GM20000 (cell line): ENCODE measurements around the gene CSTB.
A peak's percentile ranks its signal among the peaks of the same experiment; 100 is the strongest.

ENCODE experiments used
- DNase-seq: peaks from one replicate; pipeline ENCODE4 v3.0.0; 2012; ENCODE audit warnings: low spot score
- TF ChIP-seq, protein P1 (sequence below): IDR thresholded peaks from 2 replicates; pipeline ENCODE4 v1.5.1; 2012; ENCODE audit warnings: mild to moderate bottlenecking, control low read depth; ENCODE audit errors: extremely low read depth, missing control alignments

CSTB gene

DNA sequence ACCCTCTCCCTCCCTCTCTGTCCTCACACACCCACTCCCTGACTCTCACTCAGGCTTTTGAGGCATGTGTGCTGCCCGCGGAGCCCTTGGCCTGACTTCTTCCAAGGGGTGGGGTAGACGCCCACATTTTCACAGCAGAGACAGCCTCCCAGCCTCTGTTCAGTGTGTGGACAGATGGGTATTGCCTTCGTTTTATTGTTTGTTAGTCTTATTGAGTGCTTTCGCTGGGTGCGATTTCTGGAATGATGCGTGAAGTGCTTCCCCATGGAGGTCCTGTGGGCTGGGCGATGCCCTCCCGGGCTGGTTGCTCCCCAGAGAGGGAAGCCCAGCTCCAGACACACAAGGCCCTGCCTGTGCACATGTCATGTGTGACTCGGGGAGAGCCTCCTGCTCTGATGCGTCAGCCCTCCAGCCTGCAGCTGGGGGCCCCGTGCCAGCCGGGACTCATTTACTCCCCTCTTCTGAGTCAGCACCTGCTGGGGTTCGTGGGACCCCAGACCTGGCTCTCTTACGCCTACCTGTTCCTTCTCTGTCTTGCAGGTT is 42.5 kb downstream of the CSTB start:
- TF ChIP-seq, protein P1, sequence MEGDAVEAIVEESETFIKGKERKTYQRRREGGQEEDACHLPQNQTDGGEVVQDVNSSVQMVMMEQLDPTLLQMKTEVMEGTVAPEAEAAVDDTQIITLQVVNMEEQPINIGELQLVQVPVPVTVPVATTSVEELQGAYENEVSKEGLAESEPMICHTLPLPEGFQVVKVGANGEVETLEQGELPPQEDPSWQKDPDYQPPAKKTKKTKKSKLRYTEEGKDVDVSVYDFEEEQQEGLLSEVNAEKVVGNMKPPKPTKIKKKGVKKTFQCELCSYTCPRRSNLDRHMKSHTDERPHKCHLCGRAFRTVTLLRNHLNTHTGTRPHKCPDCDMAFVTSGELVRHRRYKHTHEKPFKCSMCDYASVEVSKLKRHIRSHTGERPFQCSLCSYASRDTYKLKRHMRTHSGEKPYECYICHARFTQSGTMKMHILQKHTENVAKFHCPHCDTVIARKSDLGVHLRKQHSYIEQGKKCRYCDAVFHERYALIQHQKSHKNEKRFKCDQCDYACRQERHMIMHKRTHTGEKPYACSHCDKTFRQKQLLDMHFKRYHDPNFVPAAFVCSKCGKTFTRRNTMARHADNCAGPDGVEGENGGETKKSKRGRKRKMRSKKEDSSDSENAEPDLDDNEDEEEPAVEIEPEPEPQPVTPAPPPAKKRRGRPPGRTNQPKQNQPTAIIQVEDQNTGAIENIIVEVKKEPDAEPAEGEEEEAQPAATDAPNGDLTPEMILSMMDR: no peak
- DNase-seq: no peak

DNA sequence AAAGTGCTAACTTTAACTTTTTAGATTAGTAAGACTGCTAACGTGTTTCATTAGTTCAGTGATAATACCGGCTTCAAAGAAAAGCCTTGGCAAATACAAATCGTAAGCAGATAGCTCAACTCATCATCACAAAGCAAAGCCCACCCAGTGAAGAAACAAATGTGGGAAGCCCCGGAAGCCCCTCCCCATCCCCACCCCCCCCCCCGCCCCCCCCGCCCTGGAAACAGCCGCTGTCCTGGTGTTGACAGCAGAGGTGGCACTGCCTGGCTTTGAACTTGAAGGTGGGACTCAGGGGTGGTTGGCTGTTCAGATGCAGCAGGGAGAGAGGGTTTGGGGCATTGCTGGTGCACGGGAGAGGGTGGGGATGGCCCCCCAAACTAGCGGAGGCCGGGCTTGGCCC is 43.0 kb downstream of the CSTB start:
- TF ChIP-seq, protein P1: no peak
- DNase-seq: no peak

DNA sequence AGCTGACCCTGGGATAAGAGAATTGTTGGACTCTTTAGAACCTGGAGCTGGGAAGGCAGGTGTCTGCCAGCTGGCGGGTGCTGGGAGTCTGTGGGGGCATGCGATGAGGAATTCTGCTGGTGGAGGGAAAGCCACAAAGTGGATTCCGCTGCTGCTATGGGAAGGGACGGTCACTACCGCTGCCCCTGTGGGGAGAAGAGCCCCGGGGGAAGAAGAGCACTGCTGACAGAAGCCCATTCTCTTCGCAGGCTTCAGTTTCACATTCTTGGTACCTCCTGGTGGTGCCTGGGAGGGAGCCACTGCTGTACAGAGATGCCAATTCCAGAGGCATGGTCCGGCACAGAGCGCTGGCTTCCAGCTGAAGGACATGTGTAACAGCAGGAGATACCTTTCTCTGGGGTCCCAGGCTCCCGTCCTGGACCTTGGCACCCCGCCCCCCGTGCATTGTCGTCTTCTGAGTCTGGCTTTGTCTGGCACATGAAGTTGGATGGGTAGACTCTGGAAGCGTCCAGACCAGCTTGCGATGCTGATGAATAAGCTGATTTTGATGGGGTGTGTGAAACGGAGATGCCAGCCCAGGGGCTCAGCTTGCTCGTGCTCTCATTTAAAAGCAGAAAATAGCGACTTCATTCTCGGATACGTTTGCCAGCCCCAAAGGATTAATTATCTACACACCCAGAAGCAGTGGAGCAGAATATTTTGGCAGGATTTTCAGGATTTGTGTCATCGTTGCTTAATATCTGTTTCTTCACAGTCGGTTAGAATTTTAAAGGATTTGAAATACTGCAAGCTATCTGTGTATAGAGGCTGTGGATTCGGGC is 44.0 kb downstream of the CSTB start:
- DNase-seq: no peak
- TF ChIP-seq, protein P1: no peak

DNA sequence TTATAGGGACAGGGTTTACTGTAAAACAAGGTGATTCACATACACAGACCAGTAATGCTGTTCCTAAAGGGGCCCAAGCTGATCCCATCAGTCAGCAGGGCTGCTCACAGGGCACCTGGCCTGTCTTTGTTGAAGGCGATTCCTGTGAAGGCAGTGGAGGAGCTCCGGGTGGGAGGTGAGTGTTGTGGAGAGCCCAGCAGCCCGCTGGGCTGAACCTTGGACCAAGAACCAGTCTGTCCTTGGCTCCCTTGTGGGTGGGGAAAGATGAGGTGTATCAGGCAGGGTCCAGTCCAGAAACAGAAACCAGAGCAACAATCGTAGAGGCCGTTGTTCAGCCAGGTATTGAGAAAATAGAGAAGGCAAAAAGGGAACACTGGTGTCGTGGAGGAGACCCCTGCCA is 44.6 kb downstream of the CSTB start:
- TF ChIP-seq, protein P1: no peak
- no peak for DNase-seq

DNA sequence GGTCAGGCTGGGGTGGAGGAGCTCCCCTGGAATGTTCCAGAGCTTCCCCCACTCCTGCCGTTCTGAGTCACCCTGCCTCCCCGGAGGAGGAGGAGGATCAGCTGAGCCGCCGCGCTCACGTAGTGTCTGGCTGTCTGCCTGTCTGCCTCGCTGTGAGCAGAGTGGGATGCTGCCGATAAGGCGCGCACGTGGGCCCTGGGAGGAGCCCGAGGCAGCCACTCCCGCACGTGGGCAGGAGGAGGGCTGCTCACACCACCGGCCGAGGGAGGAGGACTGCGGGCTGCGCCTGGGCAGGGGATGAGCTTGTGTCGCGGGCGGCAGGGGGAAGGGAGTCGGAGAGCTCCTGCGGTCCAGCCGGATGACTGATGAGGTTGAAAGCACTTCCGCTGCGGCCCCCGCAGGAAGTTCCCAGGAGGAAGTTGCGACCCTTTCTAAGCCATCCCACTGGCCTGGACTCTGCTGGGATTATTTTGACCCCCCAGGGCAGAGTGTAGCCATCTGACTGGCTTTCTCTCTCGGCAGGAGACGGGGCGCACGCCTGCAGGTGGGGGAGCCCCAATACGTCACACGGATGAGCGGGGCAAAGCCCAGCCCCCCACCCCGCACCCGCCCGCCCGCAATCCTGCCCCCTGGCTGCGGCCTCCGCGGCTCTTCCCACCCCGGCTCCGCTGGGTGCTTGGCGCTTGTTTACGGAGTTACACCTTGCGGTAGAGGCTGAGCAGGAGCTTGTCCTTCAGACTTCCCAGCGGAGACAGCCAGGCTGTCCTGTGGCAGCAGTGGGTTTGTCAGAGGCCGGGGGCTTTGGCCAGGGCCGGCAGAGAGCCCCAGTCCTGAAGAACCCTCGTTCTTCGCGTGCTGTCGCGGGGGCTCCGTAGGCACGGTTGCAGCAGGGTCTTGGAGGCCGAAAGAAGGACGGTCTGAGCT is 47.4 kb downstream of the CSTB start:
- DNase-seq: peak; percentile 91
- TF ChIP-seq, protein P1: no peak

DNA sequence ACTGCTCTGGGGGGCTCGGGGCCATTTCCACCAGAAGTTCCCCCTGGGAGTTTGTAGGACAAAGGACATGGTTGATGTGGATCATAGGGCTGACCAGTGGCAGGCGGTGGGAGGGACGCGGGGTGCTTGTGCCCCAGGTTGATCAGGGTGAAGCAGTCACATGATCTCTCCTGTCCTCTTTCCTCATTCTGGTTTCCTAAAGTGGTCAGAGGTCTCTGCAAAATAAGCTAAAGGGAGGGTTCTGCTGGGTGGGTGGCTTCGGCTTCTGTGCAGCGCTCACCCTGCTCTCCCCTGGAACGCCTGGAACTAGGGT is 48.0 kb downstream of the CSTB start:
- TF ChIP-seq, protein P1: no peak
- no peak for DNase-seq
